GM18867 (cell line): ENCODE measurements around the gene SLC30A3.

Experiments used
- ATAC-seq: cut with Tn5 transposase; IDR thresholded peaks from one replicate; pipeline ENCODE4 v1.9.1; 2021; ENCODE audit warnings: mild to moderate bottlenecking, moderate library complexity; ENCODE audit not compliant: unreplicated experiment

The SLC30A3 gene

DNA sequence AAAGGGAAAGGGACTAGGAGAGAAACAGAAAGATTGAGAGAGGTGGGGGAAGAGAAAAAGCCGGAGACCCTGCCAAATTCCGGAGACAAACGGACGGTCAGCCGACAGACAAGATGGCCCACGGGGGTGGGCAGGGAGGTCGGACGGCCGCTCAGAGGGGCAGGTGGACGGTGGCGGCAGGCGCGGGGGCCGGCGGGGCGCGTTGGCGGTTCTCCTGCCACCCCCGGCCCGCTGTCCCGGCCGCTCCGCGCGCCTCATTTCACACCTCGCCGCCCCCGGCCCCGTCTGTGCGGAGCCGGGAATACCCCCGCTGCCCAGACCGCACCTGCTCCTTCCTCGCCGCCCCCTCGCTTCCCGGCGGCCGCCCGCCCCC, 935 bp downstream of the SLC30A3 start:
- ATAC-seq, result no peak

DNA sequence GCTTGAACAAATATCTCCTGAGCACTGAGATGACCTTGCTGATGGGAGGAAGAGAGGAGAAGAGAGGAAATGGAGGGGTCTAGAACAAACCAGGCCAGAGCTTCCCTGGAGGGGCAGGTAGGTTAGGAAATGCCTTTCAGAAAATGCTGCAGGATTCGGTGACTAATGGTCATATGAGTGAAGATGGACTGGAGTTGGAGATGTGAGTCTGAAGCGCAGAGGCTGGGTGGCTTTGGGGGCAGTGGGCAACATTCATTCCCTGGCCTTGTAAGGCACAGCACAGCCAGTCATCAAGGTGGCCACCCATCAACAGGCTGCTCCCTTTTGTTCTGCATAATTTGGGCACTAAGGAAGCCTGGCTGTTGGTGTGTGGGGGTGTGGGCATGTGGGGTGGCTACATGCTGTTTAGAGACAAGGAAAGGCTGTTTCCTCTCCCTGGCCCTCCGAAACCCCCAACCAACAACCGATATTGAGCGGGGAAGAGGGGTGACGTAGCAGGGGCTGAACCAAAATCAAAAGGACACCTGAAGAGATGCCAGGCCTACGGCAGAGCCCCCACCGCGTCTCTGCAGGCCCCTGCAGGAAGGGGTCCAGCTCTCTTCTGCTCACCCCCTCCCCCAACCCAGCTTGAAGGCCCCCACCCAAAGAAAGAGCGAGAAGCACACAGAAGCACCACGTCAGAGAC, 1.5 kb downstream of the SLC30A3 start:
- ATAC-seq, result no peak

DNA sequence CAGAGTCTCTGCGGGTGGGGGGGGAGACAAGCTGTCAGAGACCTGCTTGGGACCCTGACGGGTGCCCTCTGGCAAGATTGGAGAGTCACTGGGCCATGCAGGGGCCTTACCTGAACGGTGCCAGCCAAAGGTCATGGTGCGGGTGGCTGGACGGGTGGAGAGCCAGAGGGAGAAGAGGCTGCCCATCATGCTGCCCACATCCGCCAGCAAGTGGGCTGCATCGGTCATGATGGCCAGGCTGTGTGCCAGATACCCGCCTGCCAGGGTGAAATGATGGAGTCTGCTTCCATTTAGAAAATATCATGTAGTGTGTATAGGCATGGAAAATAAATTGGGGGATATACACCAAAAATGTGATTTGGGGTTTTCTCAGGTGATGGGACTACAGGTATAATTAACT, 4.8 kb downstream of the SLC30A3 start:
- no peak for ATAC-seq

- no peak for ATAC-seq
These were observed 5.9 kb downstream of the SLC30A3 start for GRCh38 chr2:27256855-27257454.

DNA sequence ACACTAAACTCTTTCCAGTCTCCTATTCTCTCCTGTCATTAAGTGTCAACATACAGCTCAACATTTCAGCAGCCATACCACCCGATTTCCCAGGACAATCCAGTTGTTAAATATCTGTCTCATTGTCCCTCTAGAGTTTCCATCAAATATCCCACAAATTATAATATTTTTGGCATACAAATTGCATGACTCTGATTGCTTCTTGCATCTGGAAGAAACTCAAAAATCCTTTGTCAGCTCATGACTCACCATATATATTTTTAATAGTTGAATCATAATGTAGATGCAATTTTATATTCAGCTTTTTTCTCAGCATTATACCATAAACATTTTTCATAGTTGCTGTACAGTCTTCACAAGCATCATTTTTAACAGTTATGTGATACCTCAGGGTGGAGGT, 7.2 kb downstream of the SLC30A3 start:
- ATAC-seq, result no peak

DNA sequence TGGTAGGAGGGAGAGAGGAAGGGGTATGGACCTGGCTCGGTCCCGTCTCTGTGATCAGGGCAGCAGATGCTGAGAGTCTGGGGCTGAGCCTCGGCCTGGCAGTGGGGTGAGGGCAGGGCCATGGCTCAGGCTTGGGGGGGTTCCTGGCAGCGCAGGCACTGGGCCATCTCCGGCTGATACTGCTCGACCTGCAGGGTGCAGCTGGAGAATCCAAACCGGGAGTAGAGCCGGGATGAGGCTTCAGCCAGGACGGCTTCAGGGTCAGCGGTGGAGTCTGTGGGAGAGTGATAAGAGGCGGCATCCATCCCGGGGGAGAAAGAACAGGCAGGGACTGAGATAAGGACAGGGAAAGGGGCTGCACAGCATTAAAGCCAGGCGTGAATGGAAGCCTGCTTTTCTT, 7.7 kb downstream of the SLC30A3 start:
- ATAC-seq, result no peak

DNA sequence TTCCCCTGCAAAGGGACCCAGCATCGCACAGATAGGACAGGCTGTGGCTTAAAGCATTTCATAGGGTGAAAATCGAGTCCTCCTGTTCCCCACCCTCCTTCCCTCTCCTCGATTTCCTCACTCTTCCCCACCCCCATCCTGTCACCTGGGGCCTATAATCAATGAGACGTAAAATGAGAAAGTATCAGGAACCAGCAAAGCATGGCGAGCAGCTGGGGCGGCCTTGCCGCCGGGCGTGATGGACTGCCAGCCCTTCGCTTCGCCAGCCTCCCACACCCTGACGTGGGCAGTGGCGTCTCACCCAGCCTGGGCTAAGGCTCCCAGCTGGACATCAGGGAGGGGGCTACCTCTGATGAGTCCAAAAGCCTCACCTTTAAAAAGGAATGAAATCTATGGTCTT, 11.1 kb downstream of the SLC30A3 start:
- ATAC-seq, result no peak

DNA sequence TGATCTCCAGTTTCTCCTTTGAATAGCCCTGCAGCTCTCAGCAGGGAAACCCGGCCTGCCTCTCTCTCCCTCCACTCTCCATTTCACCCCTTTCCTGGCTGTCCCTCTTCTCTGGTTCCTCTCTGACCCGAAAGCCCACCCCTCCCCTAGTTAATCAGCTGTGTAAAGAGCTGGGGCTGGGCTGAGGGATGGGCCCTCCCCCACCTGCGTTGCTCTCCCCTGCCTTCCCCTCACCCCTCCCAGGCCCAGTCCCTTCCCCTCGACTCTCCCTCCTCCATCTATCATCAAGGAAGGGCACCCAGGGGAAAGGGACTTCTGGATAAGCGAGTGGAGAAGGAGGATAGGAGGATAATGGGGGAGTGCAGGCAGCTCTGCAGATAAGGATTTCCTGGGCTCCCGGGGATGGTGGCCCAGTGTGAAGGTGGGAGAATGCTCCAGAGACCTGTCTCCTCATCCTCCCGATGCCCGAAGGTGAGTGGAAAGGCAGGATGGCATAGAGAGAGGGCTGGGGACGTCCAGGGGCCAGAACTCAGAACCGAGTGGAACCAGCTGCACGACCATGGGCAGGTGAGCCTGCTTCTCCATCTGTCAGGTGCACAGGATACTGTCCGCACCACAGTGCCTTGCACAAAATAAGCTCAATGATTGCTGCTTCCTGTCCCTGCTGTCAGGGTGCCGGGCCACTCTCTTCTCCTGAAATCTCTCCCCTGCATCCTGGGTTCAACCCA, 12.0 kb downstream of the SLC30A3 start:
- ATAC-seq, result no peak

DNA sequence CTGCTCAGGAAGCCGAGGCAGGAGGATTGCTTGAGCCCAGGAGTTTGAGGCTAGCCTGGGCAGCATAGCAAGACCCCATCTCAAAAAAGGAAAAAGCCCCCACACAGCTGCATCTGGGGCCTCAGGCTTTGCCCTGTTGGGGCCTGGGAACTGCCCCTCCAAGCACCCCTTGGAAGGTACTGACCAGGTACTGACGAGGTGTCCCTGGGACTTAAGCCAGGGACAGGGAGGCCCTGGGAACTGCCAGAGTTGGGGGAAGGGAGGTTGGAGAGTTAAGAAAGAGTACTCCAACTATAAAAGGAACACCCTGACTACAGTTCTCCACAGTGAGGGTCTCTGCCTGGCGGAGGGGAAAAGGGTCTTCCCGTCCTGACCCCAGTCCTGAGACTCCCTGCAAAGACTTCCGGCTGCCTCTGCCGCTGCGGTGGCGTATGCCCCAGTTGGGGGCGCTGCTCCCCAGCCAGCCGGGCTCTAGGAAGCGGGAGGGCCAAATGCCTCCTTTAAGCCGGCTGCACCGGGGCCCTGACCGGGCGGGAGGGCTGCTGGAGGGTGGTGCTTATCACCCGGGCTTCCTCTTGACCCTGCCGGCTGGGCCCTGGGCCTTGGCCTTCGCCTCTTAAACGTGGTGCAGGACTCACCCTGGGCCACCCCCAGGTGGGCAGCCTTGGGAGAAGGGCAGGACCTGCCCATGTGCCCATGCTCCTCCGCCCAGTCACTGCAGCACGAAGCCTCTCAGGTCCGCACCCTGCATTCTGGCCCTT, 12.8 kb downstream of the SLC30A3 start:
- no peak for ATAC-seq

- no peak for ATAC-seq
These were observed 13.5 kb downstream of the SLC30A3 start for GRCh38 chr2:27249159-27249890.

DNA sequence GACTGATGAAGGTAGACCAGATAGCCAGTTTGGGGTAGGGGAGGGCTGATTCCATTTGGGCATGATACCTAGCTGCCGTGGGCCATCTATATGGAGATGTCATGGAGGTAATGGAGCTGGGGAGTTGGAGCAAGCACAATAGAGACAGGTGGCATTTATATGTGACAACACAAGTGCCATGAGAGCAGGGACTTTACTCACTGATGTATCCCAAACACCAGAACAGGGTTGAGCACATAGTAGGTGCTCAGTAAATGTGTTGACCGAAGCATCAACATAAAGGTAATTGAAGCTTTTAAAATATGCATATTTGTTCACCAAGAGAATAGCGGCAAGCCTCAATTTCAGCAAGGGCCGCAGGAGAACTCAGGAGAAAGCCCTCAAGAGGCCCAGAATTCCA, 15.0 kb downstream of the SLC30A3 start:
- no peak for ATAC-seq

DNA sequence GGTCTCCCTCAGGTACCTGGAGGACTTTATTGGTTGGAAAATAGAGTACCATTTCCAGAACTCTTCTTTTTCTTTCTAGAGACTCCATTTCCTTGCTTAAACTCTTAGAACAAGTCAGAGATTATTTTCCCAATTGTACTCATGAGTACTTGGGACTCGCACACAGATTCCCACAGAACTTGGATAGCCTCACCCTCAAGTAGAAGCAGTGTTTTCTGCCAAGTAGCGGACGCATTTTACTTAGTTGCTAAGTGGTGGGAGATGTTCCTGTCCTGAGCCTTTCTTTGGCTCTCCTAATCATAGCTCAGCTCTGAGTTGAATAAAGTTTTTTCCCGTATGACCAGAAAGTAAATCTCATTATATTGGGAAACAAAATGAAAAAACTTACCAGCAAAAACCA, 17.2 kb downstream of the SLC30A3 start:
- no peak for ATAC-seq

GRCh38 chr2:27245116-27245515, 17.7 kb downstream of the SLC30A3 start:
- ATAC-seq, result no peak

GRCh38 chr2:27243391-27244130, 19.3 kb downstream of the SLC30A3 start:
- ATAC-seq, result no peak

- no peak for ATAC-seq
These were observed 20.3 kb downstream of the SLC30A3 start for GRCh38 chr2:27242614-27242951.

- ATAC-seq, result no peak
These were observed 20.9 kb downstream of the SLC30A3 start for GRCh38 chr2:27241761-27242613.

DNA sequence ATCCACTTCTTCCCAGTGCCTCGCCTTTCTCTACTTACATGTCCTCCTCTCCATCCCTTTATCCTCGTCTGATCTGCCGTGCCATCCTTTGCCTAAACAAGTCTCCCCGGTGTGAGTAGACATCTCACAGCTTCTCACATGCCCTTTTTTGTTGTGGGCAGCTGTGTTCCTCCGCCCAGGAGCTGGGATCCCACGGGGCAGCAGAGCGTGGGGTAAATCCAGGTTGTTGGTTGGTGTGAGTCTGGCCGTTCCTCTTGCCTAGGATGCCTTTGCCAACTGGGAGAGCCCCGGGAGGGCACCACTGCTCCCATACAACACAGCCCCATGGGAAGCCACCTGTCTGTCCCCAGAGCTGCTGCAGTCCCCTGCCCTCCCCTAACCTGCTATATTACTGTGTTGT, 22.4 kb downstream of the SLC30A3 start:
- ATAC-seq, result no peak

DNA sequence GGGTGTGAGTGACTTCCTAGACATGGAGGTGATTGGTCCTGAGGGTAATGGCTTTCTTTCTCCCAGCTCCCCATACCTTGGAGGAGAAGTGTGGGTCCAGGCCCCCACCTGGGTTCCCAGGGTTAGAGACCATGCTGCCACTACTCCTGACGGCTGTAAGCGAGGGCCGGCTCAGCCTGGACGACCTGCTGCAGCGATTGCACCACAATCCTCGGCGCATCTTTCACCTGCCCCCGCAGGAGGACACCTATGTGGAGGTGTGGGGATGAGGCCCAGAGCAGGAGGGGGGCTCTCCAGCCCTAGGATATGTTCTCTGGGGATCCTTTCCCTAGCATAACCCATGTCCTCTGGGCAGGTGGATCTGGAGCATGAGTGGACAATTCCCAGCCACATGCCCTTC, 23.9 kb downstream of the SLC30A3 start:
- ATAC-seq, result no peak

- ATAC-seq, result no peak
These were observed 25.4 kb downstream of the SLC30A3 start for GRCh38 chr2:27237341-27237945.
